HG03066 (cell line): Measurements from ENCODE around the gene ASZ1.
"Not testable (repeated sequence)": the region's sequence is repeated elsewhere in the genome, so short reads cannot be mapped to it uniquely, and the experiment has no call there.

Source experiments
- ATAC-seq: cut with Tn5 transposase; IDR thresholded peaks from one replicate; pipeline ENCODE4 v1.9.1; 2021; ENCODE audit warnings: low read depth; ENCODE audit not compliant: unreplicated experiment

Gene ASZ1

GRCh38 chr7:117427258-117427701 is at the start of gene ASZ1:
Gene ASZ1, minus strand, starts transcription at chr7:117427493. Its CDS starts 33 bp downstream, at chr7:117427460.
- ATAC-seq, result no peak

DNA sequence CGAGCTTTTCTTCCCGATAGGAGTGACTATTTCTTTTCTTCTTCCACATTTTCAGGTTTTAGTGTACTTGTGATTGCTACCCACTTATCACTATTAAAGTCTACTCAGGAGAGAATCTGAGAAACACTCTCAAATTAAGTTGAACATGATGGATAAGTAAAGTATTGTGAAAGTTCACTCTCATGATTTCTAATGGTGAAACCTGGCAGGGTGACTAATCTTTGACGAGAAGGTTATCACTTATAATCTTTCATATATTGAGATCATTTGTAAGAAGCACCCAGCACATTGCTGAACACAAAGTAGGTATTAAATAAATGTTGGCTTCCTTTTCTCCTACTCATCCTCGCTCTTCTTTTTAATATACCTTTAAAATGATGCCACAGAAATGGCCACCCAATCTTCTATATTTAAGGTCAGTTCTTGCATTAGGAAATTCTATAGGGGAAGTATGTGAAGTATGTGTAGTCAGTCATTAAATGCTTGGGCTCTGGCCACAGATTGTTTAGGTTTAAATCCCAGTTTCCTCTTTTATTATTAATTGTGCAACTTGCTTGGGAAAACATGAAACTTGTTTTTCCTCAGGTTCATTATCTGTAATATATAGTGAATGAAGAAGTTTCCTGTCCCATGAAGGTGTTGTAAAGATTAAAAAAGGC is 49.4 kb upstream of the ASZ1 start:
- ATAC-seq, result no peak

GRCh38 chr7:117472335-117472734 is 45.0 kb upstream of the ASZ1 start:
- ATAC-seq, result no peak

GRCh38 chr7:117470777-117471176 is 43.5 kb upstream of the ASZ1 start:
- ATAC-seq, result peak; percentile 41

GRCh38 chr7:117468174-117468573 is 40.9 kb upstream of the ASZ1 start:
- ATAC-seq, result no peak

- ATAC-seq, result not testable (repeated sequence)
Measured at GRCh38 chr7:117460815-117461214, 33.5 kb upstream of the ASZ1 start.

- no peak for ATAC-seq
Measured at GRCh38 chr7:117459735-117460134, 32.4 kb upstream of the ASZ1 start.

- no peak for ATAC-seq
Measured at GRCh38 chr7:117458977-117459583, 31.8 kb upstream of the ASZ1 start.

GRCh38 chr7:117448655-117449054 is 21.4 kb upstream of the ASZ1 start:
- no peak for ATAC-seq

GRCh38 chr7:117446220-117446815 is 19.0 kb upstream of the ASZ1 start:
- no peak for ATAC-seq

DNA sequence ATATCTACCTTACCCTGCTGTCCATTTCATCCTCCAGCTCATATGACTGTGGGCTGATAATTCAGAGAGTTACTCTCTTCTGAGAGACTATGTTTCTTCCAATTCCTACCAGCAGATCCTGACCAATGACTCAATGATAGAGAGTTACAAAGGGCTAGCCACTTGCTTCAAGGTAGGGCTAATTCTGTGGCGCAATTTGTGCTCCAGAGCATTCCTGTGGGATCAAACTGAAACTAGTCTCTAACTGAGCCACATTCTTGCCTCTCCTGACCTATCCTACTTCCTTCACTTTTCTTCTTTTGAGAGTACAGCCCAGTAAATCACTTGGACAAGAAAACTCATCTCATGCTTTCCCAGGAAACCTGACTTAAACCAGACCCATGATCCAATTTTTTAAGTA is 17.9 kb upstream of the ASZ1 start:
- no peak for ATAC-seq

- ATAC-seq, result no peak
Measured at GRCh38 chr7:117444646-117445045, 17.4 kb upstream of the ASZ1 start.

- peak; percentile 87 for ATAC-seq
Measured at GRCh38 chr7:117435475-117436043, 8.3 kb upstream of the ASZ1 start.

- peak; percentile 51 for ATAC-seq
Measured at GRCh38 chr7:117424090-117424829, 3.0 kb downstream of the ASZ1 start.

DNA sequence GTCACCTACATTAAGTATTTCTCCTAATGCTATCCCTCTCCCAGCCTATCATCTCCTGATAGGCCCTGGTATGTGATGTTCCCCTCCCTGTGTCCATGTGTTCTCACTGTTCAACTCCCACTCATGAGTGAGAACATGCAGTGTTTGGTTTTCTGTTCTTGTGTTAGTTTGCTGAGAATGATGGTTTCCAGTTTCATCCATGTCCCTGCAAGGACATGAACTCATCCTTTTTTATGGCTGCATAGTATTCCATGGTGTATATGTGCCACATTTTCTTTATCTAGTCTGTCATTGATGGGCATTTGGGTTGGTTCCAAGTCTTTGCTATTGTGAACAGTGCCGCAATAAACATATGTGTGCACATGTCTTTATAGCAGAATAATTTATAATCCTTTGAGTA is 12.7 kb downstream of the ASZ1 start:
- ATAC-seq, result not testable (repeated sequence)

DNA sequence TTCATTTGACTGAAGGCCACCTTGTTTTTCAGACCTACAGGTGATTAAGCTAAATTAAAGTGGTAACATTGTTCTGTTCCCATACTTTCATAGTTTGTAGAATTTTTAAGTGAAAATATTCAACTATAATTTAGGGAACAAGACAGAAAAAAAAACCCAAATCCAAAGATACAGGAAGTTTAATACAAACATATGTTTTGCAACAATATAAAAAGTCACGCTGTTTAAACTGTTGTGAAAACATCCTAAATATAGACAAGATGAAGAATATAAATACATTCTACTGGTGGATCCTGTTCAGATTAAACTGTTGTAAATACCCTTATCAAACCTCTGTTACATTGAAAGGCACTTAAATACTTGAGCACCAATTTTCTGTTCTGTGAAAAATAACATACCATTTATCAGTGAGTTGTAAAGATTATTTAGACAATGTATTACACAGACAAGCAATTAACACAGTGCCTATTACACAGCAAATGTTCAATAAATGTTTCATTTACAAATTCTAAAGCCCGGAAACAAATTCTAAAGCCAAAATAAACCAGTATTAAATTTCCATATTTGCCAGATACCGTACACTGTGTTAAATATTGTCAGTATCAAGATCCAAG is 14.2 kb downstream of the ASZ1 start:
- no peak for ATAC-seq

DNA sequence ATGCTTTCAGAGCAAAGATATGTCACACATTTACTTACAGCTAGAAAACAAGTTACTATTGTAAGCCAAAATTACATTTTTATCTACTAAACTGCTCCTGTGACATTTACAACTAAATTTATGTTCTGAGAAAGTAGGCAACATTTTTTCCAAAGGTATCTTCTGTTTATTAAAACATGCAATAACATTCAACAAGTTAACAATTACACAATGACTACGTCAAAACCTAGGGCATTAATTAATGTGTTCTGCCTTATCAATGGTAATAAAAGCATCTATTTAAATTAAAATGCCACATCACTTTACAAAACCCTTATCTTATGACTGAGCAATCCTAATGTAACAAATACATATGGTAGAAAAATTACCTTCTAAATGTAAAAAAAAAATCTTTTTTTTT is 14.9 kb downstream of the ASZ1 start:
- no peak for ATAC-seq

DNA sequence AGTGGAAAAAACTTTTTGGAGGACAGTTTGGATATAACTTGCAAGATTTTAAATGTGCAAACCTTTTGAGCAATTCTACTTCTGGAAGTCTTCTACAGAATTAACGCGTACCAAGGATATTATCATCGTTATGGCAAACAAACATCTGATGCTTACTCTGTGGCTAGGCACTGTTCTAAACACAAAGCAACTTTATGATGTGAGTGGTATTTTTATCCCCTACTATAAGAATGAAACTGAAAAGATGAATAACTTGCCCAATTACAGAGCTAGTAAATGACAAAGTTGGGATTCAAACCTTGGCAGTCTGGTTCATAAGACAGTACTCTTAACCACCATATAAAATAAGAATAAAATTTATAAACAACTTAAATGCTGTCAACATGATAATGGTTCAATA is 15.8 kb downstream of the ASZ1 start:
- no peak for ATAC-seq

DNA sequence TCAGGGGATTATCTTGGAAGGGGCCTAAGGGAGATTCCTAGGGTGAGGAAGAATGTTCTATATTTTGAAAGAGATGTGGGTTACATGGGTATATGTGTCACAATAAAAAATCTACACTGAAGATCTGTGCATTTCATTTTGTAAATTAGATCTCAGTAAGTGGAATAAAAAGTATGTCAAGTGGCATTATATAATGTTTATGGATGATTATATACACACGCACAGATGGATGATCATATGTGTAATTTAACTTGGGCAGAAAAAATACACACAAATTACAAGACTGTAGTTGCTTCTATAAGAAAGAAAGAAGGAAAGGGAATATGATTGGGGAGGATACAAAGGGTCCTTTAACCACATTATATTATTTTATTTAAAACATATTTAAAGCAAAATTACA is 18.5 kb downstream of the ASZ1 start:
- ATAC-seq, result no peak

- no peak for ATAC-seq
Measured at GRCh38 chr7:117405519-117405918, 21.8 kb downstream of the ASZ1 start.

- no peak for ATAC-seq
Measured at GRCh38 chr7:117403737-117404136, 23.6 kb downstream of the ASZ1 start.
